Measurements from ENCODE around the gene RBM4B. TPM values are rescaled to one million over a fixed set of nuclear protein-coding genes. Genes with fewer than 3 reads are reported as not detected.

The RBM4B gene
- total RNA-seq, 1 experiment from 2014 or later = 13.1 TPM

DNA sequence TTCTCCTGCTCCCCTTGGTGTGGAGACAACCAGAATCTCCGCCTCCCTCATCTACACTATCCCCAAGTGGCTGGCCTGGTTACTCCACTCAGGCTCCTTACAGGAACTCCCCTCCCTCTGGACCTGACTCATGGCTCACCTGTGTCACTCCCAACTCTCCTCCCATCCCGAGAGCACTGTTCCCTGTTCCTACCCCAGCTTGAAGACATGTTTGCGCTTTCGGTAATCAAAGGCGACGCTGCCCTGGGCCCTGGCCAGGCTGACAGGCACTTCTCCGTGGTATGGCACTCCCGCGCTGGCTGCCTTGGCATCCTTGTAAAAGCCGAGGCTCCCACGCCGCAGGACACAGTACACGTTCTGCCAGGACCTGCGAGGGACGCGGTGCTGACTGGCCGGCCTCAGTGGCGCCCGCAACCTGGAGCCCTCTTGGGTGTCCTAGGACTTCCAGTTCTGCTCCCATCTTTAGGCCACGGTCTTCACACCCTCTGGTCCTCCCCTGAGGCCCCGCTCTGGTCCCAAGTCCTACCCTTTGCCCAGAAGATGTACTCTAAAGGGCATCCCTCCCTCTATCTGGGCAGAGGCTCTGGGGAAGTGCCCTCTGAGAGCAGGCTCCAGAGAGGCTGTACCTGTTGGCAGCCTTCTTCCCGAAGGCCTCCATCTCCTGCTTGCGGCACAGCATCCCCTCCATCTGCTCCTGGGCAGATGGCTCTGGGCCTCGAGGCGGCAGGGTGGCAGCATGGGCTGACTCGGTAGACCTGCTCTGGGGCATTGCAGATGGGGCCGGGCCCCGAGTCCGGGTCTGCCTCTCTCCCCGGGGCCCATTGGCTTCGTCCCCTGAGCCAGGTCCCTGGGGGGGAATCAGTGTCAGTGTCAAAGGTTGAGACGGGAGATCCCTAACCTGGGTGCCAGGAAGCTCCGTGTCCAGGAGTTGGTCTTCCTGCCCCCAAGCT, 9.4 kb upstream of the RBM4B start:
- DNase-seq = peak; percentile 41
- H3K4me3 ChIP-seq (ENCODE audit: insufficient read depth, low read depth, low read length) = no peak overlapping the region
- peaks cover 1% of the 10 kb centered on the region for H3K36me3 ChIP-seq (replicated peaks; ENCODE audit: control insufficient read depth, insufficient read depth, low read length)
- no peaks in the 10 kb centered on the region for H3K27me3 ChIP-seq (ENCODE audit: control insufficient read depth, insufficient read depth, low read length)

DNA sequence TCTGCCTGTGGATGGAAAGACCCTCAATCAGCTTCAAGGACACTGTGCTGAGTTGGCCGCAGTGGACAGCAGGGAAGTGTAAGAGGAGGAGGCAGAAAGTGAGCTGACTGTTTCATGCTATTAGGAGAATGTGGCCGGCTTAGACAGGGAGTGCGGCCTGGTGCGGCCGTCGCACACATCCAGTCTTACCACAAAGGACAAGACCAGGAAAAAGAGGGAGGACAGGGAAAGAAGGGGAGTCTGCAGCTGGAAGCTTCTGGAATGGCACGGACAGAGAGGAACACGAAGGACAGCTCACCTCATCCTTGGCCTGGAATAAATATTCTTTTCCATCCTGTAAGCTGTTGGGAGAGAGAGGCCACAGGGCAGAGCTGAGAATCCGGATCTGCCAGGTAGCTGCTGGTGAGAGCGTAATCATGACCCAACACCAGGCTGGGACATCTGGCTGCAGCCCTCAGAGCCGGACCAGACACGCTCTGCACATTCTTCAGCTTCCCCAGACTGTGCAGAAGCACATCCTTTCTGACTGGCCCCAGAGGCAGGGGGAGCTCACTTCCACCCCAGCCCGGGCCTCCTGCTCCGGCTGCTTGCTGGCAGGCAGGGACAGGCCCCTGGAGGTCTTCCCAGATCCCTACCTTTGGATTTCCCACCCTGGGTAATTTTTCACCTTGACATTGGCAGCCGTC, 8.6 kb upstream of the RBM4B start:
- DNase-seq = peak; percentile 42

DNA sequence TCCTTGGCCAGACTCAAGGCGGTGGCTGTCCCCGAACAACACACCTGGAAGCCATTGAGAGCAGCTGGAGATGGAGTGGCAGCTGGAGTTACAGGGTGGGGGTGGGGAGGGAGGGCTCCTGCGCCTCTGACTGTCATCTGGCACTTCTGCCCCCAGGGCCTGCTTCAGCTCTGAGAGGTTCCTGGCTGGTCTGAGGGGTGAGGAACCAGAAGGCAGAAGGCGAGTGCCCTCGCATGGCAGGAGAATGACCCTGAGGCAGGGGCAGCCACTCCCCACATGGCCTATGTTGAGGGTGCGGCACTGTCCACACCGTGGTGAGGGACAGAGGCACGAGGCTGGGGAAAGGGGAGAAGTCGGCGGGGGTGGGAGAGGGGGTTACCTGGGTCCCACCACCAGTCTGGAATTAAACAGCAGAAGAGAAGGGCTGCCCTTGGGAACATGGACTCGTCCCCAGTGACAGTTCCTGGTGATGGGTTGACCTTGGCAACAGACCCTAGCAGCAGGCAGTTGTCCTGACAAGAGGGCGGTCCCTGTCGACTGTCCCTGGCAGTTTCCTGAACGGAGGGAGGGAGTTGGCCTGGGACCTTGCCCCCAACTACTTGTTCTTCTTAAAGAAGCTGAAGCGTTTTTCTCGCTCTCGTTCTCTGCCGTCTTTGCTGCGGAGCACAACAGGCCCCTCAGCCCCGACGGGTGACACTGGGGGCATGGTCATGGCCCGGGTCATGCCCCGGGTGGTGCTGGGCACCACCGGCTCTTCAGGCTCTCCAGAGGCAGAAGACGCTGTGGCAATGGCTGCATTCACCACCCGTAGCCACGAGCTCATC, 7.8 kb upstream of the RBM4B start:
- Histone ChIP-seq H3K27me3 (ENCODE audit: control insufficient read depth, insufficient read depth, low read length) (no peaks in the 10 kb centered on the region), H3K4me3 (ENCODE audit: insufficient read depth, low read depth, low read length) (no peak overlapping the region), H3K36me3 (replicated peaks; ENCODE audit: control insufficient read depth, insufficient read depth, low read length) (peaks cover 1% of the 10 kb centered on the region)
- DNase-seq = peak; percentile 26

More for the DNA sequence above, 8.6 kb upstream of the RBM4B start:
- no peaks in the 10 kb centered on the region for H3K27me3 ChIP-seq (ENCODE audit: control insufficient read depth, insufficient read depth, low read length)
- H3K4me3 ChIP-seq (ENCODE audit: insufficient read depth, low read depth, low read length) = no peak overlapping the region
- H3K36me3 ChIP-seq (replicated peaks; ENCODE audit: control insufficient read depth, insufficient read depth, low read length) = peaks cover 1% of the 10 kb centered on the region

DNA sequence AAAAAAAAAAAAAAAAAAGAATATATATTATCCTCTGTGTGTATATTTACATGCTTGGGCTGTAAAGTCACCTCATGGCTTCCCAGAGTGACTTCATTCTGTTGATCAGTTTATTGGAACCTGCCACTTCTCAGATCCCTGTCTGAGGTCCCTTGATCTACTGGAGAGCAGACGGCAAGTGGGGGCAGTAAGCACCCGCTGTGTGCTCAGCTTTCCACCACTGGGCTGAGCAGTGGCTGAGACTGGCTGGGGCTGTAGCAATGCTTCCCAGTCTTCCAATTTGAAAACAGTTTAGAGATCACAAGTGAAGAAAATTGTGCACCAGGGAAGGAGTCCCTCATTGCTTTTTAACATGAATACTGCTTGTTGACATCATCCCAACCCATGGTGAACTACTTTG, 6.9 kb upstream of the RBM4B start:
- Histone ChIP-seq H3K27me3 (ENCODE audit: control insufficient read depth, insufficient read depth, low read length) (no peaks in the 10 kb centered on the region), H3K36me3 (replicated peaks; ENCODE audit: control insufficient read depth, insufficient read depth, low read length) (peaks cover 1% of the 10 kb centered on the region), H3K4me3 (ENCODE audit: insufficient read depth, low read depth, low read length) (no peak overlapping the region)
- no peak for DNase-seq

DNA sequence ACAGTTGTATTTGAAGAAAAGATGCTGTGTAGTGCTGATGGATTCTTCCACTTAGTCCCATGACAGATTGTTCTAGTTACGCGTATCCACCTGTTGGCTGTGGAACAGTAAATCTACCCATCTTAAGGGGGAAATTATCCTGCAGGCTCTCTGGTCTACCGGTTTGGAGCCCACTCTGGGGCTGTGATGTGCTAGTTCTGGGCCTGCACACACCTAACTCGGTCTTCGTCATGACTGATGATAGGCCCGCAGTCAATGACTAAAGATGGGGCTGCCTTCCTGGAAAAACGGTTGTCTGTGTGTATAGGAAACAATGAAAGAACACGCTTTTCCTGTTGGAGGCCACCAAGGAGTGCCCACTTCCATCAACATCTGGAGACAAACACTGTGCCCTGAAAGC, 6.2 kb upstream of the RBM4B start:
- H3K27me3 ChIP-seq (ENCODE audit: control insufficient read depth, insufficient read depth, low read length) = no peaks in the 10 kb centered on the region
- no peak overlapping the region for H3K4me3 ChIP-seq (ENCODE audit: insufficient read depth, low read depth, low read length)
- H3K36me3 ChIP-seq (replicated peaks; ENCODE audit: control insufficient read depth, insufficient read depth, low read length) = no peaks in the 10 kb centered on the region; the same call in none of the 2 replicates
- DNase-seq = no peak

DNA sequence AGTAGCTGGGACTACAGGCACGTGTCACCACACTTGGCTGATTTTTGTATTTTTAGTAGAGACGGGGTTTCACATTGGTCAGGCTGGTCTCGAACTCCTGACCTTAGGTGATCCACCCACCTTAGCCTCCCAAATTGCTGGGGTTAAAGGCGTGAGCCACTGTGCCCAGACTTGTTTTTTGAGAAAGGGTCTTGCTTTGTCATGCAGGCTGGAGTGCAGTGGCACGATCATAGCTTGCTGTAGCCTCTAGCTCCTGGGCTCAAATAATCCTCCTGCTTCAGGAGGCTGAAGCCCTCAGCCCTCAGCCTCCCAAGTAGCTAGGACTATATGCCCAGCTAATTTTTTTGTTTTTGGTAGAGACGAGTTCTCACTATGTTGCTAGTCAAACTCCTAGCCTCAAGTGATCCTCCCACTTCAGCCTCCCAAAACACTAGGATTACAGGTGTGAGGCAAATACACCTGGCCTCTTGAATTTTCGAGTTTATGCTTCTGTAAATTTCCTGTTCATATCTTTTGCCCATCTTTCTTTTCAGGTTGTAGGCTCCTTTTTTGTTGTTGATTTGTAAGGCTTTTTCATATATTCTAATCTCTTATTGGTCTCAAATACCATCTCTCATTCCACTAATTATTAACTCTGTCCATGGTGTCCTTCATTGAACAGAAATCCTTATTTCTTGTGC, 3.4 kb upstream of the RBM4B start:
- DNase-seq = no peak
- H3K36me3 ChIP-seq (replicated peaks; ENCODE audit: control insufficient read depth, insufficient read depth, low read length) = no peaks in the 10 kb centered on the region; the same call in 1 of the 2 replicates
- H3K27me3 ChIP-seq (ENCODE audit: control insufficient read depth, insufficient read depth, low read length) = no peaks in the 10 kb centered on the region
- H3K4me3 ChIP-seq (ENCODE audit: insufficient read depth, low read depth, low read length) = no peak overlapping the region

DNA sequence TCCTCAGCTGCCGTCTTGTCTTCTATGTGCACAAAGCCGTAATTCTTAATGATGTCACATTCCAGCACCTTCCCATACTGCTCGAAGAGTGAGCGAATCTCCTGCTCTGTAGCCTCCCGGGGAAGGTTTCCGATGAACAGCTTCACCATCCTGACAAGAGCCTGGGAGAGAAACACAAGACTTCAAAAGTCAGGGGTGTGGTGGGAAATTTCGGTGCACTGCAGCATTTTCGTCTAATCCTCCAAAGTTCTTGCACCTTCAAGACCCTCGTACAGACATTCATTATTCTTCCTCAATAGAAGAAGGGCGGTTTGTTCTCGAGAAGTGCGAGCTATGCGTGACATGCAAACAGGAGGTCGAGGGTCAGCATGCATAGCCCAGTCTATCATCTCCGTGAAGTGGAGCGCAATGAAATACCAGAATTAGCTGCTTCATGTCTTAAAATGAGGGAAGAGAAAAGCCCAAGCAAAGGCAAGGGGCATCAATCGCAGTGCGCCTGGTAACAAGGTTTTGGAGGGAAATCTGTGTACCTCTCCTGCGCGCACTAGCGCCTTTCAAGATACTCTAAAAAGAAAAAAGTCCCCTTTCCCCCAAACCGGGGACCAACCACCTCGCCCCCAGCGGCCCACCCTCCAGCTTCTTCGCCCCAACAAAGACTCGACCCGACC, 622 bp downstream of the RBM4B start:
- DNase-seq = no peak
- no peaks in the 10 kb centered on the region for H3K36me3 ChIP-seq (replicated peaks; ENCODE audit: control insufficient read depth, insufficient read depth, low read length)
- no peaks in the 10 kb centered on the region for H3K27me3 ChIP-seq (ENCODE audit: control insufficient read depth, insufficient read depth, low read length)
- peak overlapping the region; percentile 64 for H3K4me3 ChIP-seq (ENCODE audit: insufficient read depth, low read depth, low read length)

DNA sequence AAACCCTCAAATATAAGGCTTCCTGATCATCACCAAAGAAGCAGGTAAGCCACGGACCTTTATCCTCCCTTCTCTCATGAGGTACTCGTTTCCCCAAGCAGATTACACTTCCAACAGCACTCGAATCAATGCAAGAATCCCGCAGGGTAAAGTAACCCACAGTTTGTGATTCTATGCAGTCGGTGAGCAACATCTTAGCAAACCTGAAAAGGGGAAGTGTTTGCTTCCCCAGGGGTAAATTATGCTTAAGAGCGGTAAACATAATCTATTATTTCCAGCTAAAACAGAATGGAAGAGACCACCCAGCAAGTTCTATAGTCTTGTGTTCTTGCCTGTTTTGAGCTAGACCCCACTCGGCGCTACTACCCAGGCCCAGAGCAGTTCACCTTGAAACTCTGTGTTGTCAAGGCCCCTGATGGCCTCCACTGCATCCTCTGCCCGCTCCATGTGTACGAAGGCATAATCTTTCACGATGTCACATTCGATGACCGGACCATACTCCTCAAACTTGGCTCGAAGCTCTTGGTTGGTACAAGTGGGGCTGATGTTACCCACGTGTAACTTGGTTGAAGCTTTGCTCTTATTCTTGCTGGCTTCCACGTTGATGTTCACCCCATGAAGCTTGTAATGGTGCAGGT, 1.3 kb downstream of the RBM4B start:
- DNase-seq = no peak
- no peaks in the 10 kb centered on the region for H3K36me3 ChIP-seq (replicated peaks; ENCODE audit: control insufficient read depth, insufficient read depth, low read length)
- H3K27me3 ChIP-seq (ENCODE audit: control insufficient read depth, insufficient read depth, low read length) = no peaks in the 10 kb centered on the region
- no peak overlapping the region for H3K4me3 ChIP-seq (ENCODE audit: insufficient read depth, low read depth, low read length)

DNA sequence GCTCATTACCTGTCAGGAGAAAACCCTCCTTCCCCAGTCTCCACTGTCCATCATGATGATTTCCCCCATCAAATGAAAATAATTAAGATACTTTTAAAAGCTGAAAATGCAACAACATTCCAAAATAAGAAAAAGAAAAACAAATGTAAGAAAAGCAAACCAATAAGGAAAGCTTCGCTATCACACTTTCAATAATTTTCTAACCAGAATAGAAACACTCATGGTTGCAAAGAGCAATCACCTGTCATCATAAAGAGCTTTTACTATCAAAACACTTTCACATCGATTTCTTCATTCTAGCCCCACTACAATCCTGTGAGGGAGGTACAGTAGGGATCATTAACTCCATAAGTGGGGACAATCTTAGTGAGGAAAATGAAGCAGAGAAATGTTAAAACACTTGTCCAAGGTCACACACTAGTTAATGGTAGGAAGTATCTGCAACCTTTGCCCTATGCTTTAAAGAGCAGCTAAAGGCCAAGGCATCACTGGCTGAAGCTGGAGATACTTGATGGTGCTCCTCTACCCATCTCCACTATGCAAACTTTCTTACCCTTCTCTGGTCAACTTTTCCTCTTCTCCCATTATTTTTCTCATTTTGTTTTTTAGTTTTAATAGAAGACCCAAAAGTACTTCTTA, 2.6 kb downstream of the RBM4B start:
- no peaks in the 10 kb centered on the region for H3K27me3 ChIP-seq (ENCODE audit: control insufficient read depth, insufficient read depth, low read length)
- no peak for DNase-seq
- no peak overlapping the region for H3K4me3 ChIP-seq (ENCODE audit: insufficient read depth, low read depth, low read length)
- H3K36me3 ChIP-seq (replicated peaks; ENCODE audit: control insufficient read depth, insufficient read depth, low read length) = no peaks in the 10 kb centered on the region

DNA sequence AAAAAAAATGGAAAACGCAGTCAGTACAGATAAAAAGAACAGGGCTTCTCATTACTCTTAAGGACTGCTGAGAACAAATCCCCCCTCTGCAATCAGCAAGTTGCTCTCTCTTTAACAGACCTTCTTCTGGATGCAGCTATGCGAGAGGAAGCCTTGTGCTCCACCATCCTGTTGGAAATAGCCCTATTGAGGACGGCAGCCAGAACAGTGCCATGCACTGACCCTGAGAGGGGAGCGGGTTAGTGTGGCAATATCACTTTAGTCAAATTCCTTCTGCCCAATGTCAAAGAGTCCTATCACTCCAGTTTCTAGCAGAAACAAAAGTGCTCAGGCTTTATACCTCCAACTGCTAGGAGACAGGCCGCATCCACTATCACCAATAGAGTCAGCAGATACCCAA, 6.9 kb downstream of the RBM4B start:
- no peak for DNase-seq
- Histone ChIP-seq H3K4me3 (ENCODE audit: insufficient read depth, low read depth, low read length) (no peak overlapping the region), H3K27me3 (ENCODE audit: control insufficient read depth, insufficient read depth, low read length) (no peaks in the 10 kb centered on the region), H3K36me3 (replicated peaks; ENCODE audit: control insufficient read depth, insufficient read depth, low read length) (peaks cover 13% of the 10 kb centered on the region; the same call in 1 of the 2 replicates)

DNA sequence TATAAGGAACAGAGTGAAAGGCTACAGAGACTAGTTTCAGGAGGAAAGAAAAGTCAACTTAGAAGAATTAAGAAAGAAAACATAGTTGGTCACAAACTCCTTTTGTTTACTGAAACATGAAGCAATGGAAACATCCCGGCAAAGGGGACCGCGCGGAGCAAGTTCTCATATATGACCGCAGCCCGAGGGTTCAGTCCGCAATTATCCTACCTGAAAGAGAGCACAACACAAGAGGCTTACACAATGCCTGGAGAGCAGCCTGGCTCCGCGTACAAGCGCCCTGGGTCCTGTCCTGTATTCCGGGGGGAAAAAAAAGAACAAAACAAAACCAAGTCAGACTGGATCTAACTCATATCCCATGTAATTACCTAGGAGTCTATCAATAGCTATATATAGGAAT, 12.3 kb downstream of the RBM4B start:
- no peaks in the 10 kb centered on the region for H3K27me3 ChIP-seq (ENCODE audit: control insufficient read depth, insufficient read depth, low read length)
- DNase-seq = no peak
- H3K4me3 ChIP-seq (ENCODE audit: insufficient read depth, low read depth, low read length) = no peak overlapping the region
- peaks cover 23% of the 10 kb centered on the region for H3K36me3 ChIP-seq (replicated peaks; ENCODE audit: control insufficient read depth, insufficient read depth, low read length)

DNA sequence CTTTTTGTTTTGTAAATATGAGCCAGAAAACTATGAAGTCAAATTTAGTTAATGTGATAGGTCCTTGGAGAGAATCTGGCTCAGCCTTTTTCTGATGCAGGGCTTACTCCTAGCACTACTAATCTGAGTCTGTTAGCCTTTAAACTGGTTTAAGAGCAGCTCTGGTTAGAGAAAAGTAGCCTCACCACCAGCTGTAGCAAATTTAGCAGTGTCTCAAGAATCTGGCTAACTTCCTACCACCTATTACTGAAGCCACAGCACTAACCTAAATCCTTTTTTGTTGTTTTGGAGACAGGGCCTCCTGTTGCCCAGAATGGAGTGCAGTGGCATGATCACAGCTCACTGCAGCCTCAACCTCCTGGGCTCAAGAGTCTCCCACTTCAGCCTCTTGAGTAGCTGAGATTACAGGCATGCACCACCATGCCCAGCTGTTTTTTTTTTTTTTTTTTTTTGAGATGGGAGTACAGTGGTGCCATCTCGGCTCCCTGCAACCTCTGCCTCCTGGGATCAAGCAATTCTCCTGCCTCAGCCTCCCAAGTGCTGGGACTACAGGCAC, 13.9 kb downstream of the RBM4B start:
- Histone ChIP-seq H3K4me3 (ENCODE audit: insufficient read depth, low read depth, low read length) (no peak overlapping the region), H3K27me3 (ENCODE audit: control insufficient read depth, insufficient read depth, low read length) (no peaks in the 10 kb centered on the region), H3K36me3 (replicated peaks; ENCODE audit: control insufficient read depth, insufficient read depth, low read length) (peaks cover 22% of the 10 kb centered on the region)
- DNase-seq = no peak

DNA sequence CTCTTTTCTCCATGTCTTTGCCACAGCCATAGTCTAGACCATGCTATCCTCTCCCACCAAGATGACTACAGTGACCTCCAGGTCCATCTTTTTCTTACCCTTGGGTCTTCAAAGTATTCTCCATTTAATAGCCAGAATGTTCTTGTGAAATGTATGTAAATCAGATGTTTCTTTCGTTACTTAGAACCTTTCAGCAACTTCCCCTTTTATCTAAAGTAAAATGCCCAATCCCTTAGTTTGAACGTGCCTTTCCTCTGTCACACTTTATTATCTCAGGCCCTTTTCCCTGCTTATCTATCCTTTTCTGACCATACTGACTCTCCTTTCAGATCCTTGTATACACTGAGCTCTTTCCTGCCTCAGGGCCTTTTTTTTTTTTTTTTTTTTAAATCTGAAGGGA, 17.9 kb downstream of the RBM4B start:
- Histone ChIP-seq H3K4me3 (ENCODE audit: insufficient read depth, low read depth, low read length) (no peak overlapping the region), H3K36me3 (replicated peaks; ENCODE audit: control insufficient read depth, insufficient read depth, low read length) (peaks cover 14% of the 10 kb centered on the region), H3K27me3 (ENCODE audit: control insufficient read depth, insufficient read depth, low read length) (no peaks in the 10 kb centered on the region)
- DNase-seq = no peak

Measured in H7 (cell line).